ENCODE results near the gene FAM240A.

DNA sequence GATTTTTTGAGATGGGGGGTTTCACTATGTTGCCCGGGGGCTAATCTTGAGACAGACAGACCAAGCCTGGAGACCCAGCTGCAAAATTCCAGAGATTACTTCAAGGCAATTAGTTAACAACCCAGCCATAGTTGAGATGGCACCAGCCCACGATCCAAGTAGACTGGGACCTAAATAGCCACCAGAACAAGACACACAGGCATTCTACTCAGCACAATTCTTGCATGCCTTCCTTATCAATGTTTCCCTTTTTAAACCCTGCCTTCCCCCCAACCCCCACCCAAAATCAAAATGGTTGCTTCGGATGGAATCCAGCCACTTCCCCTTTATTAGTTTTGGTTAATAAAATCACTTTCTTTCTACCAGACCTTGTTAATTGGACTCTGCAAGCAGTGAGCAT, 28.6 kb downstream of the FAM240A start:
- TF ChIP-seq, protein P1, sequence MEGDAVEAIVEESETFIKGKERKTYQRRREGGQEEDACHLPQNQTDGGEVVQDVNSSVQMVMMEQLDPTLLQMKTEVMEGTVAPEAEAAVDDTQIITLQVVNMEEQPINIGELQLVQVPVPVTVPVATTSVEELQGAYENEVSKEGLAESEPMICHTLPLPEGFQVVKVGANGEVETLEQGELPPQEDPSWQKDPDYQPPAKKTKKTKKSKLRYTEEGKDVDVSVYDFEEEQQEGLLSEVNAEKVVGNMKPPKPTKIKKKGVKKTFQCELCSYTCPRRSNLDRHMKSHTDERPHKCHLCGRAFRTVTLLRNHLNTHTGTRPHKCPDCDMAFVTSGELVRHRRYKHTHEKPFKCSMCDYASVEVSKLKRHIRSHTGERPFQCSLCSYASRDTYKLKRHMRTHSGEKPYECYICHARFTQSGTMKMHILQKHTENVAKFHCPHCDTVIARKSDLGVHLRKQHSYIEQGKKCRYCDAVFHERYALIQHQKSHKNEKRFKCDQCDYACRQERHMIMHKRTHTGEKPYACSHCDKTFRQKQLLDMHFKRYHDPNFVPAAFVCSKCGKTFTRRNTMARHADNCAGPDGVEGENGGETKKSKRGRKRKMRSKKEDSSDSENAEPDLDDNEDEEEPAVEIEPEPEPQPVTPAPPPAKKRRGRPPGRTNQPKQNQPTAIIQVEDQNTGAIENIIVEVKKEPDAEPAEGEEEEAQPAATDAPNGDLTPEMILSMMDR (conservative IDR thresholded peaks at IDR 0.05; ENCODE audit: low read depth in 2 of 2) = no peak
- TF ChIP-seq ZNF114 (CRISPR knock-in tag; IDR thresholded peaks at IDR 0.05) = no peak
- TF ChIP-seq, protein P2, sequence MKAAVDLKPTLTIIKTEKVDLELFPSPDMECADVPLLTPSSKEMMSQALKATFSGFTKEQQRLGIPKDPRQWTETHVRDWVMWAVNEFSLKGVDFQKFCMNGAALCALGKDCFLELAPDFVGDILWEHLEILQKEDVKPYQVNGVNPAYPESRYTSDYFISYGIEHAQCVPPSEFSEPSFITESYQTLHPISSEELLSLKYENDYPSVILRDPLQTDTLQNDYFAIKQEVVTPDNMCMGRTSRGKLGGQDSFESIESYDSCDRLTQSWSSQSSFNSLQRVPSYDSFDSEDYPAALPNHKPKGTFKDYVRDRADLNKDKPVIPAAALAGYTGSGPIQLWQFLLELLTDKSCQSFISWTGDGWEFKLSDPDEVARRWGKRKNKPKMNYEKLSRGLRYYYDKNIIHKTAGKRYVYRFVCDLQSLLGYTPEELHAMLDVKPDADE (IDR thresholded peaks at IDR 0.05) = no peak
- TF ChIP-seq EZH2phosphoT487 (IDR thresholded peaks at IDR 0.05; ENCODE audit: unreplicated experiment) = no peak

All from GM23338 (cell line).